ENCODE measurements around the gene KLHL17. TPM values are rescaled to one million over a fixed set of nuclear protein-coding genes. Genes with fewer than 3 reads are reported as not detected.
"Not testable (repeated sequence)": the region's sequence is repeated elsewhere in the genome, so short reads cannot be mapped to it uniquely, and the experiment has no call there.

KLHL17 gene
- total RNA-seq, 2 experiments from 2014 or later: 19.4 to 20.2 TPM

DNA sequence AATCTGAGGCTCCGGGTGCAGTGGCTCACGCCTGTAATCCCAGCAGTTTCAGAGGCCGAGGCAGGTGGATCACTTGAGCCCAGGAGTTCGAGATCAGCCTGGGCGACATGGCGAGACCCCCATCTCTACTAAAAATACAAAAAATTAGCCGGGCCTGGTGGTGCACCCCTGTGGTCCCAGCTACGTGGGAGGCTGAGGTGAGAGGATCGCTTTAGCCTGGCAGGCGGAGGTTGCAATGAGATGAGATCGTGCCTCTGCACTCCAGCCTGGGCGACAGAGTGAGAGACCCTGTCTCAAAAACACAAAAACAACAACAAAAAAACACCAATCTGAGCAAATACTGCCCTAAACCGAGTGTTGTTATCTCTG, 52.3 kb downstream of the KLHL17 start:
- H3K27ac Mint-ChIP-seq: peak overlapping the region; percentile 86
- DNase-seq; H3K9me3 Mint-ChIP-seq; H3K36me3 Mint-ChIP-seq (ENCODE audit: low read depth); H3K27me3 Mint-ChIP-seq (ENCODE audit: low read depth): not testable (repeated sequence)
- peaks cover 29% of the 10 kb centered on the region for H3K4me1 Mint-ChIP-seq (ENCODE audit: low read depth)
- CTCF ChIA-PET: interaction anchor here (2.2 to 3.5 kb wide), 2 partner anchors 11 to 51 kb away, joined by 10 to 19 read pairs; no protein-coding TSS in a partner anchor
- intact Hi-C loops (cut with micrococcal nuclease): loop anchor here (1.0 to 2.0 kb wide), 4 partner anchors 12 to 52 kb away; partner anchors contain the start of gene HES4
- peak overlapping the region; percentile 94 for H3K4me3 Mint-ChIP-seq

DNA sequence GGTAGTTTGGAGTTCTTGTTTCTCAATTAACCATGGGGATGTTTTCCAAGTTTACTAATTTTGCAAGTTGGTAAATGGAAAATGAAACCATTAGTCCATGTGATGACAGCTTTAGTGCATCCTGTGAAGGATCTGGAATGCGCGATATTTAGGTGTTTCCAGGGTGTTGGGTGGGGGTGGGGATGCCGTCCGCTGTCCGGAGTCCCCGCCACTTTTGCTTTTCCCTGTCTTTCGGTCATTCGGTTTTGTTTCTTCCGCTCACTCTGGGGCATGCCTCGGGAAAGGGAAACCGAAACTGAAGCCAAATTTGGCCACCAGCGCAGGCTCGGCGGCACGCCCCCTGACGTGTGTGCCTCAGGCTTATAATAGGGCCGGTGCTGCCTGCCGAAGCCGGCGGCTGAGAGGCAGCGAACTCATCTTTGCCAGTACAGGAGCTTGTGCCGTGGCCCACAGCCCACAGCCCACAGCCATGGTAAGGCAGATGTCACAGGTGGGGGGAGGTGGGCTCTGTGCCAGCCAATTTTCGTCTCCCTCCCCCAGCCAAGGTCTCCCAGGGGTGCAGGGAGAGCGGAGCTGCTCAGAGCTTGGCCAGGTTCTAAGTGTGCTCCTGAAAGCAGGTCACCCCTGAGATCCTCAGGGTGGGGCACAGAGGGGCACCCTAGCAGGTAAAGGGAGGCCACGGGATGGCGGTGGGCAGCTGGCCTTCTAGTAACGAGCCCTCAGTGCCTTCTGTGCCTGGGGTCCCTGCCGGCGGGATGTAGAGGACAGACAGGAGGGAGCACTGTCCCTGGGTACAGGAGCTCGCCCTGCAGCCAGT, 52.9 kb downstream of the KLHL17 start, which contains the start of gene ISG15:
Gene ISG15 (plus strand): TSS at position 393 of the 817 bp plus-strand sequence. CDS start 77 bp downstream, at position 470.
- DNase-seq: peak; percentile 92
- peaks cover 4% of the 10 kb centered on the region for H3K27me3 Mint-ChIP-seq (ENCODE audit: low read depth)
- CTCF ChIA-PET: interaction anchor here (0.7 to 3.5 kb wide), 6 partner anchors 11 to 51 kb away, joined by 3 to 19 read pairs (median 7); no protein-coding TSS in a partner anchor

DNA sequence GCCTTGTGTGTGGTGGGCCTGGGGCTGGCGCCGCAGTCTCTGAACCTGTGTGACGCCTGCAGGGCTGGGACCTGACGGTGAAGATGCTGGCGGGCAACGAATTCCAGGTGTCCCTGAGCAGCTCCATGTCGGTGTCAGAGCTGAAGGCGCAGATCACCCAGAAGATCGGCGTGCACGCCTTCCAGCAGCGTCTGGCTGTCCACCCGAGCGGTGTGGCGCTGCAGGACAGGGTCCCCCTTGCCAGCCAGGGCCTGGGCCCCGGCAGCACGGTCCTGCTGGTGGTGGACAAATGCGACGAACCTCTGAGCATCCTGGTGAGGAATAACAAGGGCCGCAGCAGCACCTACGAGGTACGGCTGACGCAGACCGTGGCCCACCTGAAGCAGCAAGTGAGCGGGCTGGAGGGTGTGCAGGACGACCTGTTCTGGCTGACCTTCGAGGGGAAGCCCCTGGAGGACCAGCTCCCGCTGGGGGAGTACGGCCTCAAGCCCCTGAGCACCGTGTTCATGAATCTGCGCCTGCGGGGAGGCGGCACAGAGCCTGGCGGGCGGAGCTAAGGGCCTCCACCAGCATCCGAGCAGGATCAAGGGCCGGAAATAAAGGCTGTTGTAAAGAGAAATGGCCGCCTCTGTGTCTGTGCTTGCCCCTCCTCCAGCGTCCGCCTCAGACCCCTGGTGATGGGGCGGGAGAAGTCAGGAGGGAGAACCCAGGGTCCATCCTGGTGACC, 53.7 kb downstream of the KLHL17 start:
- Mint-ChIP-seq H3K4me1 (ENCODE audit: low read depth) (peaks cover 30% of the 10 kb centered on the region), H3K4me3 (peak overlapping the region; percentile 94), H3K36me3 (ENCODE audit: low read depth) (peaks cover 6% of the 10 kb centered on the region), H3K27me3 (ENCODE audit: low read depth) (peaks cover 2% of the 10 kb centered on the region), H3K27ac (peak overlapping the region; percentile 86), H3K9me3 (no peaks in the 10 kb centered on the region)
- CTCF ChIA-PET: interaction anchor here (0.7 to 3.5 kb wide), 7 partner anchors 12 to 50 kb away, joined by 3 to 19 read pairs (median 4); no protein-coding TSS in a partner anchor
- intact Hi-C loops (cut with micrococcal nuclease): loop anchor here (1.0 to 2.0 kb wide), 4 partner anchors 14 to 51 kb away; partner anchors contain the start of gene HES4
- DNase-seq: peak; percentile 42

More for the DNA sequence above, 52.9 kb downstream of the KLHL17 start, which contains the start of gene ISG15:
- Mint-ChIP-seq H3K4me1 (ENCODE audit: low read depth) (peaks cover 29% of the 10 kb centered on the region), H3K4me3 (peak within 1 kb of the TSS; percentile 94), H3K27ac (peak within 1 kb of the TSS; percentile 86), H3K9me3 (no peaks in the 10 kb centered on the region), H3K36me3 (ENCODE audit: low read depth) (peaks cover 6% of the 10 kb centered on the region)
- intact Hi-C loops (cut with micrococcal nuclease): loop anchor here (1.0 to 2.0 kb wide), 4 partner anchors 13 to 51 kb away; partner anchors contain the start of gene HES4

DNA sequence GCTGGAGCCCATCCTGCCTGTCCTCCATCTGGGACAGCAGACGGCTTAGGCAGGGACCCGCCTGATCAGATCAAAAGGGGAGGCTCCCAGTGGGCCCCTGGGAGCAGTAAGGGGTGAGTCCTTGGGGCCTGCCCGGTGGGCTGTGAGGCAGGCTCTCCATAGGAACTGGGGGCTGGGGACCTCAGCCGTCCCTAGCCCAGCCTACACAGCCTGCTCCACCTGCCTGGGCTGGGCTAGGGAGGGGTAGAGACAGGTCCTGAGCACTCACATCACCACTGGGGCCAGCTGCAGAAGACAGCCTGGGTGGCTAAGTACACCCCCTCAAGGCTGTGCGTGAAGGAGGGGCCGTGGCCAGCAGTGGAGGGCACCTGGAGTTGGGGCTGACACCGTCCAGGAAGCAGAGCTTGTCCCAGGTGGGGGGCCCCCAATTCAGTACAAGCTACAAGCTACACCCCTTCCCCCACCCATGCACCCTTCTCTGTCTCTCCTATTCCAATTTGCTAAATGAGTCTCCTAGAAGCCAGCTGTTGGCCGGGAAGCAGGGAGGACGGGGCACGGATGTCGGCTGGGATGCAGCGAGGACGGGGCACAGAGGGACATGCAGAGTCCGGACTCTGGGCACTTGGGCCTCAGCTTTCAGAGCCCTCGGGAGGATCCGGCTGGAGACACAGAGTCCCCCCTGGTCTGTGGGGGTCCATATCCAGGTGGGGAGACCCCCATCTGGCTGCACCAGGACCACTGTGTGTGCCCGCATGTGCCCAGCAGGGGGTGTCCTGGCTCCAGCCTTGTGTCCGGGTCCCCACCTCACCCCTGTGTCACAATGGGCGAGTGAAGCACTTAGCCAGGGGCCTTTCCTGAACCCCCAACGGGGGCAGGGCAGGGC, 54.7 kb downstream of the KLHL17 start:
- no peaks in the 10 kb centered on the region for H3K27me3 Mint-ChIP-seq (ENCODE audit: low read depth)
- CTCF ChIA-PET: interaction anchor here (0.5 to 3.5 kb wide), 6 partner anchors 13 to 429 kb away, joined by 3 to 19 read pairs (median 4); no protein-coding TSS in a partner anchor
- H3K9me3 Mint-ChIP-seq: no peaks in the 10 kb centered on the region
- DNase-seq: no peak
- peaks cover 6% of the 10 kb centered on the region for H3K36me3 Mint-ChIP-seq (ENCODE audit: low read depth)
- H3K4me3 Mint-ChIP-seq: peak overlapping the region; percentile 94
- H3K4me1 Mint-ChIP-seq (ENCODE audit: low read depth): peaks cover 31% of the 10 kb centered on the region
- intact Hi-C loops (cut with micrococcal nuclease): no loop called here
- H3K27ac Mint-ChIP-seq: peak overlapping the region; percentile 86

Other genes with a start within 250 kb of the KLHL17 start
- gene SAMD11, start 36.7 kb upstream of the KLHL17 start, total RNA-seq: not detected
- gene NOC2L, start 1.3 kb upstream of the KLHL17 start, total RNA-seq: 100 to 1,000 TPM; 113 to 119 TPM
- under 1 TPM; 0.52 to 0.69 TPM for gene PLEKHN1, start 5.9 kb downstream of the KLHL17 start, total RNA-seq
- gene PERM1, start 21.5 kb downstream of the KLHL17 start, total RNA-seq: not detected
- 1 to 10 TPM; 4.1 to 4.7 TPM for gene HES4, start 39.5 kb downstream of the KLHL17 start, total RNA-seq
- gene ISG15, start 52.9 kb downstream of the KLHL17 start, total RNA-seq: 100 to 1,000 TPM; 143 to 147 TPM
- gene AGRN, start 59.5 kb downstream of the KLHL17 start, total RNA-seq: 10 to 100 TPM; 30.5 to 35.1 TPM
- not detected for gene RNF223, start 113.7 kb downstream of the KLHL17 start, total RNA-seq
- gene C1orf159, start 155.5 kb downstream of the KLHL17 start, total RNA-seq: 10 to 100 TPM; 14.9 to 18.6 TPM
- gene TTLL10, start 213.3 kb downstream of the KLHL17 start, total RNA-seq: not detected
- 10 to 100 TPM; 30.7 to 31.0 TPM for gene TNFRSF18, start 246.0 kb downstream of the KLHL17 start, total RNA-seq